H9 (cell line): ENCODE results near the gene FAM20A. TPM values are rescaled to one million over a fixed set of nuclear protein-coding genes. Genes with fewer than 3 reads are reported as not detected.

Experiments
- DNase-seq: peaks from one replicate; pipeline ENCODE4 v3.0.0-alpha.2; 2017
- H2AFZ ChIP-seq: one replicate; pipeline ENCODE4 v1.6.1; 2013; ENCODE audit warnings: mild to moderate bottlenecking, low read length, control low read depth, moderate library complexity
- H2AK5ac ChIP-seq: 2 replicates; pipeline ENCODE4 v1.6.1; 2013; ENCODE audit warnings: low read length, control low read depth, mixed read lengths; ENCODE audit not compliant: insufficient read length
- H2BK120ac ChIP-seq: one replicate; pipeline ENCODE4 v1.6.1; 2013; ENCODE audit warnings: low read depth, mild to moderate bottlenecking, low read length, control low read depth, inconsistent platforms; ENCODE audit not compliant: poor library complexity, severe bottlenecking
- H2BK12ac ChIP-seq: 2 replicates; pipeline ENCODE4 v1.6.1; 2013; ENCODE audit warnings: low read length, control low read depth, mixed read lengths, low read depth; ENCODE audit not compliant: insufficient read length
- H2BK15ac ChIP-seq: 2 replicates; pipeline ENCODE4 v1.6.1; 2013; ENCODE audit warnings: low read depth, low read length, control low read depth
- H2BK20ac ChIP-seq: one replicate; pipeline ENCODE4 v1.6.1; 2013; ENCODE audit warnings: low read depth, mild to moderate bottlenecking, low read length, control low read depth, inconsistent platforms; ENCODE audit not compliant: poor library complexity, severe bottlenecking
- H2BK5ac ChIP-seq: 2 replicates; pipeline ENCODE4 v1.6.1; 2013; ENCODE audit warnings: low read length, control low read depth, mixed read lengths; ENCODE audit not compliant: insufficient read length
- H3K14ac ChIP-seq: 2 replicates; pipeline ENCODE4 v1.6.1; 2013; ENCODE audit warnings: low read length, control low read depth; ENCODE audit not compliant: insufficient read depth
- H3K18ac ChIP-seq: 2 replicates; pipeline ENCODE4 v1.6.1; 2013; ENCODE audit warnings: low read depth, mild to moderate bottlenecking, mixed read lengths, low read length, control low read depth; ENCODE audit not compliant: insufficient read length
- H3K23ac ChIP-seq: 2 replicates; pipeline ENCODE4 v1.6.1; 2013; ENCODE audit warnings: low read length, control low read depth, mixed read lengths, low read depth; ENCODE audit not compliant: insufficient read length
- H3K23me2 ChIP-seq: 2 replicates; pipeline ENCODE4 v1.6.1; 2013; ENCODE audit warnings: low read depth, mild to moderate bottlenecking, mixed read lengths, low read length, control low read depth; ENCODE audit not compliant: insufficient read length, poor library complexity, severe bottlenecking
- H3K27ac ChIP-seq: 2 replicates; pipeline ENCODE4 v1.5.1; 2013; ENCODE audit warnings: low read length, control low read depth, mixed read lengths, low read depth; ENCODE audit not compliant: insufficient read length
- H3K27me3 ChIP-seq: 2 replicates; pipeline ENCODE4 v1.6.1; 2013; ENCODE audit warnings: low read length, control low read depth, inconsistent platforms; ENCODE audit not compliant: insufficient read depth
- H3K4ac ChIP-seq: 2 replicates; pipeline ENCODE4 v1.6.1; 2013; ENCODE audit warnings: low read depth, mild to moderate bottlenecking, control low read depth, inconsistent platforms, low read length, moderate library complexity
- H3K4me1 ChIP-seq: 2 replicates; pipeline ENCODE4 v1.6.1; 2013; ENCODE audit warnings: low read length, control low read depth, inconsistent platforms; ENCODE audit not compliant: insufficient read depth
- H3K4me2 ChIP-seq: 2 replicates; pipeline ENCODE4 v1.6.1; 2013; ENCODE audit warnings: low read length, control low read depth, mixed read lengths; ENCODE audit not compliant: insufficient read length, insufficient read depth
- H3K56ac ChIP-seq: 2 replicates; pipeline ENCODE4 v1.6.1; 2013; ENCODE audit warnings: low read depth, mild to moderate bottlenecking, mixed read lengths, low read length, control low read depth; ENCODE audit not compliant: insufficient read length
- H3K79me1 ChIP-seq: 2 replicates; pipeline ENCODE4 v1.6.1; 2013; ENCODE audit warnings: low read depth, mild to moderate bottlenecking, moderate library complexity, low read length, control low read depth, inconsistent platforms; ENCODE audit not compliant: insufficient read depth, poor library complexity, severe bottlenecking
- H3K79me2 ChIP-seq: 2 replicates; pipeline ENCODE4 v1.6.1; 2013; ENCODE audit warnings: low read length, control low read depth, inconsistent platforms; ENCODE audit not compliant: insufficient read depth
- H3K9ac ChIP-seq: 2 replicates; pipeline ENCODE4 v1.6.1; 2013; ENCODE audit warnings: low read length, control low read depth, mixed read lengths; ENCODE audit not compliant: insufficient read length; ENCODE audit errors: extremely low read depth
- H3K9me3 ChIP-seq: one replicate; pipeline ENCODE4 v1.6.1; 2013; ENCODE audit warnings: low read depth, low read length, inconsistent platforms; ENCODE audit not compliant: control insufficient read depth
- H3T11ph ChIP-seq: one replicate; pipeline ENCODE4 v1.6.1; 2013; ENCODE audit warnings: mild to moderate bottlenecking, low read length, control low read depth, inconsistent platforms
- H4K20me1 ChIP-seq: one replicate; pipeline ENCODE4 v1.6.1; 2013; ENCODE audit not compliant: control insufficient read depth, insufficient read length, insufficient read depth
- H4K5ac ChIP-seq: 2 replicates; pipeline ENCODE4 v1.6.1; 2013; ENCODE audit warnings: low read depth, mild to moderate bottlenecking, mixed read lengths, low read length, control low read depth; ENCODE audit not compliant: insufficient read length
- H4K8ac ChIP-seq: replicated peaks from 2 replicates; pipeline ENCODE4 v1.6.1; 2013; ENCODE audit warnings: low read length, control low read depth, mixed read lengths, low read depth; ENCODE audit not compliant: insufficient read length
- H4K91ac ChIP-seq: 2 replicates; pipeline ENCODE4 v1.6.1; 2013; ENCODE audit warnings: low read depth, mild to moderate bottlenecking, moderate library complexity, mixed read lengths, low read length, control low read depth; ENCODE audit not compliant: insufficient read length
- H3K27ac Mint-ChIP-seq, 3 experiments: 2 replicates in 2 of 3; 3 replicates in 1 of 3; pipeline ENCODE4 v1.8.0; 2020 to 2021; ENCODE audit warnings: mixed read lengths in 3 of 3, mild to moderate bottlenecking in 1 of 3, moderate library complexity in 1 of 3
- H3K27me3 Mint-ChIP-seq: 2 replicates; pipeline ENCODE4 v1.8.0; 2021; ENCODE audit warnings: low read depth, mild to moderate bottlenecking, moderate library complexity, mixed read lengths
- H3K36me3 Mint-ChIP-seq, 3 experiments: 2 replicates in 2 of 3; 3 replicates in 1 of 3; pipeline ENCODE4 v1.8.0; 2020 to 2021; ENCODE audit warnings: low read depth in 3 of 3, mixed read lengths in 3 of 3; ENCODE audit not compliant: insufficient read depth in 1 of 3
- H3K4me1 Mint-ChIP-seq, 2 experiments: 2 replicates each; pipeline ENCODE4 v1.8.0; 2020; ENCODE audit warnings: mixed read lengths in 2 of 2
- H3K4me3 Mint-ChIP-seq, 2 experiments: 2 replicates in 1 of 2; 3 replicates in 1 of 2; pipeline ENCODE4 v1.8.0; 2020 to 2021; ENCODE audit warnings: mild to moderate bottlenecking in 2 of 2, mixed read lengths in 2 of 2, moderate library complexity in 1 of 2
- H3K9me3 Mint-ChIP-seq, 2 experiments: 2 replicates in 1 of 2; 3 replicates in 1 of 2; pipeline ENCODE4 v1.8.0; 2020; ENCODE audit warnings: mild to moderate bottlenecking in 2 of 2, mixed read lengths in 2 of 2, moderate library complexity in 1 of 2
- WGBS: extraction: QIAGEN DNeasy Blood & Tissue Kit; methylation state at CpG from one replicate; pipeline ENCODE4 v1.1.7; 2013; ENCODE audit warnings: missing lambda C conversion rate, low lambda C conversion rate, mixed read lengths; ENCODE audit not compliant: insufficient read length; ENCODE audit errors: extremely low coverage; 5-methylcytosine and 5-hydroxymethylcytosine counted together
- total RNA-seq: library from RNA; stranded (reverse); gene quantifications from 2 replicates; pipeline ENCODE4 v1.2.1, GENCODE V29; 2021
- TF ChIP-seq, protein P1 (sequence below): fragments of 200-600 bp; sonication (generic); conservative IDR thresholded peaks from 3 replicates; pipeline ENCODE4 v1.8.0; 2021; ENCODE audit warnings: antibody characterized with exemption, mild to moderate bottlenecking

Gene FAM20A
- total RNA-seq, 1 experiment from 2014 or later: 34.4 TPM

- Histone ChIP-seq H4K20me1 (no peaks in the 10 kb centered on the region), H2BK20ac (no peak overlapping the region), H3K4me2 (no peak overlapping the region), H3K79me2 (no peaks in the 10 kb centered on the region), H3K27ac (no peak overlapping the region), H3K4ac (no peak overlapping the region), H3K79me1 (no peaks in the 10 kb centered on the region), H2BK5ac (no peak overlapping the region), H3K9ac (no peak overlapping the region), H3K27me3 (no peaks in the 10 kb centered on the region), H3K9me3 (no peaks in the 10 kb centered on the region), H3K4me1 (no peaks in the 10 kb centered on the region), H3K14ac (no peak overlapping the region), H4K8ac (no peak overlapping the region), H4K91ac (no peak overlapping the region), H2AK5ac (no peak overlapping the region), H3K23me2 (no peaks in the 10 kb centered on the region), H3K23ac (no peak overlapping the region), H3K56ac (no peak overlapping the region), H3K18ac (no peak overlapping the region), H3T11ph (no peak overlapping the region), H2BK120ac (no peak overlapping the region), H2BK15ac (no peak overlapping the region), H4K5ac (no peak overlapping the region), H2AFZ (no peak overlapping the region), H2BK12ac (no peak overlapping the region)
- Mint-ChIP-seq H3K4me1 (peaks cover 8% of the 10 kb centered on the region in 2 experiments), H3K9me3 (peaks cover 0 to 7% of the 10 kb centered on the region in 2 experiments; a peak in 2 of 5 replicates), H3K4me3 (no peak overlapping the region), H3K27me3 (no peaks in the 10 kb centered on the region), H3K36me3 (peaks cover 0 to 10% (median 0%) of the 10 kb centered on the region in 3 experiments; a peak in 2 of 7 replicates), H3K27ac (no peak overlapping the region)
- no peak for DNase-seq
- WGBS: 100% methylated on average over 1 of the region's 2 CpGs
- TF ChIP-seq, protein P1, sequence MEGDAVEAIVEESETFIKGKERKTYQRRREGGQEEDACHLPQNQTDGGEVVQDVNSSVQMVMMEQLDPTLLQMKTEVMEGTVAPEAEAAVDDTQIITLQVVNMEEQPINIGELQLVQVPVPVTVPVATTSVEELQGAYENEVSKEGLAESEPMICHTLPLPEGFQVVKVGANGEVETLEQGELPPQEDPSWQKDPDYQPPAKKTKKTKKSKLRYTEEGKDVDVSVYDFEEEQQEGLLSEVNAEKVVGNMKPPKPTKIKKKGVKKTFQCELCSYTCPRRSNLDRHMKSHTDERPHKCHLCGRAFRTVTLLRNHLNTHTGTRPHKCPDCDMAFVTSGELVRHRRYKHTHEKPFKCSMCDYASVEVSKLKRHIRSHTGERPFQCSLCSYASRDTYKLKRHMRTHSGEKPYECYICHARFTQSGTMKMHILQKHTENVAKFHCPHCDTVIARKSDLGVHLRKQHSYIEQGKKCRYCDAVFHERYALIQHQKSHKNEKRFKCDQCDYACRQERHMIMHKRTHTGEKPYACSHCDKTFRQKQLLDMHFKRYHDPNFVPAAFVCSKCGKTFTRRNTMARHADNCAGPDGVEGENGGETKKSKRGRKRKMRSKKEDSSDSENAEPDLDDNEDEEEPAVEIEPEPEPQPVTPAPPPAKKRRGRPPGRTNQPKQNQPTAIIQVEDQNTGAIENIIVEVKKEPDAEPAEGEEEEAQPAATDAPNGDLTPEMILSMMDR: no peak
These were observed 39.2 kb upstream of the FAM20A start for GRCh38 chr17:68640242-68640989.
